Neural cell (in vitro differentiated cells): Measurements from ENCODE around the gene NGEF. TPM values are rescaled to one million over a fixed set of nuclear protein-coding genes. Genes with fewer than 3 reads are reported as not detected.

ENCODE experiments used
- H2AFZ ChIP-seq: fragments of 200-600, 300-800 bp; sonication (generic), shearing (Covaris generic); 2 replicates; pipeline ENCODE4 v1.6.0; 2014; ENCODE audit warnings: low read depth, mild to moderate bottlenecking, antibody characterized with exemption, low read length, moderate library complexity
- H3F3A ChIP-seq: fragments of 200-600 bp; shearing (Covaris generic); 2 replicates; pipeline ENCODE4 v1.6.1; 2016; ENCODE audit warnings: mild to moderate bottlenecking, moderate library complexity, mixed read lengths, antibody characterized with exemption, low read length; ENCODE audit not compliant: insufficient read depth, poor library complexity, severe bottlenecking
- H3K27ac ChIP-seq: fragments of 200-600, 300-800 bp; sonication (generic), shearing (Covaris generic); 2 replicates; pipeline ENCODE4 v1.5.1; 2014; ENCODE audit warnings: mild to moderate bottlenecking, low read length, moderate library complexity
- H3K27me3 ChIP-seq: fragments of 300-800, 200-600 bp; sonication (generic), shearing (Covaris generic); 2 replicates; pipeline ENCODE4 v1.6.0; 2014; ENCODE audit warnings: mild to moderate bottlenecking, low read depth, low read length, moderate library complexity; ENCODE audit not compliant: insufficient read depth
- H3K36me3 ChIP-seq: fragments of 300-800, 200-600 bp; sonication (generic), shearing (Covaris generic); 2 replicates; pipeline ENCODE4 v1.5.1; 2014; ENCODE audit warnings: mild to moderate bottlenecking, antibody characterized with exemption, low read length, moderate library complexity; ENCODE audit not compliant: insufficient read depth
- H3K4me2 ChIP-seq: fragments of 300-800, 200-600 bp; sonication (generic), shearing (Covaris generic); 2 replicates; pipeline ENCODE4 v1.6.0; 2014; ENCODE audit warnings: mild to moderate bottlenecking, low read length
- H3K4me3 ChIP-seq: fragments of 300-800, 200-600 bp; sonication (generic), shearing (Covaris generic); 2 replicates; pipeline ENCODE4 v1.5.1; 2014; ENCODE audit warnings: mild to moderate bottlenecking, low read length, moderate library complexity
- H3K79me2 ChIP-seq: fragments of 200-600 bp; shearing (Covaris generic); replicated peaks from 2 replicates; pipeline ENCODE4 v1.6.0; 2014; ENCODE audit warnings: mild to moderate bottlenecking, low read length, moderate library complexity; ENCODE audit not compliant: insufficient read depth
- H3K9ac ChIP-seq: fragments of 300-800, 200-600 bp; sonication (generic), shearing (Covaris generic); 2 replicates; pipeline ENCODE4 v1.6.1; 2016; ENCODE audit warnings: mild to moderate bottlenecking, low read length, mixed read lengths
- H3K9me2 ChIP-seq: fragments of 200-600 bp; shearing (Covaris generic); 2 replicates; pipeline ENCODE4 v1.6.1; 2016; ENCODE audit warnings: mild to moderate bottlenecking, low read length, mixed read lengths; ENCODE audit not compliant: insufficient read depth
- H3K9me3 ChIP-seq: fragments of 200-600, 300-800 bp; sonication (generic), shearing (Covaris generic); 2 replicates; pipeline ENCODE4 v1.6.1; 2016; ENCODE audit warnings: mild to moderate bottlenecking, mixed run types, low read length, moderate library complexity, mixed read lengths
- H4K20me1 ChIP-seq: fragments of 200-600 bp; shearing (Covaris generic); 2 replicates; pipeline ENCODE4 v1.6.1; 2016; ENCODE audit warnings: mild to moderate bottlenecking, mixed run types; ENCODE audit not compliant: insufficient read depth
- CTCF ChIP-seq: fragments of 450-650 bp; IDR thresholded peaks from 2 replicates; pipeline ENCODE4 v1.5.1; 2014; ENCODE audit warnings: antibody characterized with exemption, mild to moderate bottlenecking, moderate library complexity; ENCODE audit not compliant: poor library complexity, severe bottlenecking
- EP300 ChIP-seq: fragments of 450-650 bp; conservative IDR thresholded peaks from 2 replicates; pipeline ENCODE4 v1.6.1; 2014; ENCODE audit warnings: antibody characterized with exemption, mild to moderate bottlenecking, moderate library complexity; ENCODE audit not compliant: poor library complexity, severe bottlenecking
- EZH2 ChIP-seq: fragments of 200-600, 300-800 bp; shearing (Covaris generic), sonication (generic); IDR thresholded peaks from 2 replicates; pipeline ENCODE4 v1.6.1; 2014; ENCODE audit warnings: antibody characterized with exemption, low read length, borderline replicate concordance, mild to moderate bottlenecking; ENCODE audit not compliant: insufficient read depth, poor library complexity, severe bottlenecking
- MXI1 ChIP-seq: fragments of 450-650 bp; conservative IDR thresholded peaks from 2 replicates; pipeline ENCODE4 v1.6.1; 2014; ENCODE audit warnings: antibody characterized with exemption, mild to moderate bottlenecking; ENCODE audit not compliant: poor library complexity, severe bottlenecking
- POLR2AphosphoS5 ChIP-seq: IDR thresholded peaks from 2 replicates; pipeline ENCODE4 v1.6.1; 2012
- RAD21 ChIP-seq: fragments of 450-650 bp; conservative IDR thresholded peaks from 2 replicates; pipeline ENCODE4 v1.6.1; 2014; ENCODE audit warnings: antibody characterized with exemption, mild to moderate bottlenecking, moderate library complexity
- REST ChIP-seq: IDR thresholded peaks from 2 replicates; pipeline ENCODE4 v1.6.1; 2012; ENCODE audit warnings: borderline replicate concordance
- SMC3 ChIP-seq: fragments of 450-650 bp; conservative IDR thresholded peaks from 2 replicates; pipeline ENCODE4 v1.6.1; 2014; ENCODE audit warnings: antibody characterized with exemption, mild to moderate bottlenecking, moderate library complexity; ENCODE audit not compliant: poor library complexity
- TAF1 ChIP-seq: IDR thresholded peaks from 2 replicates; pipeline ENCODE4 v1.6.1; 2012; ENCODE audit warnings: low read depth
- polyA plus RNA-seq: library from polyadenylated mRNA; depleted of rRNA; stranded (reverse); fragments of >200 nt; gene quantifications from 2 replicates; pipeline ENCODE4 v1.2.3, GENCODE V29; 2014

The NGEF gene
- polyA plus RNA-seq, 1 donor from 2014 or later: 5.2 TPM

- Histone ChIP-seq H3K9me2 (no peaks in the 10 kb centered on the region), H3F3A (no peaks in the 10 kb centered on the region), H2AFZ (no peak overlapping the region), H3K4me3 (no peak overlapping the region), H3K4me2 (no peak overlapping the region), H3K79me2 (no peaks in the 10 kb centered on the region), H3K27ac (no peak overlapping the region), H4K20me1 (no peaks in the 10 kb centered on the region), H3K9ac (no peak overlapping the region), H3K36me3 (no peaks in the 10 kb centered on the region), H3K27me3 (no peaks in the 10 kb centered on the region), H3K9me3 (no peaks in the 10 kb centered on the region)
- TF ChIP-seq EZH2 (no peak), CTCF (no peak), POLR2AphosphoS5 (no peak), TAF1 (no peak)
Measured at GRCh38 chr2:233010569-233011267, 2.3 kb downstream of the NGEF start.

GRCh38 chr2:233009661-233010060 is 3.4 kb downstream of the NGEF start:
- Histone ChIP-seq H3K9me2 (no peaks in the 10 kb centered on the region), H3F3A (no peaks in the 10 kb centered on the region), H3K4me3 (no peak overlapping the region), H3K9me3 (no peaks in the 10 kb centered on the region), H2AFZ (no peak overlapping the region), H3K79me2 (no peaks in the 10 kb centered on the region), H3K27me3 (no peaks in the 10 kb centered on the region), H4K20me1 (no peaks in the 10 kb centered on the region), H3K4me2 (no peak overlapping the region), H3K9ac (no peak overlapping the region), H3K36me3 (no peaks in the 10 kb centered on the region), H3K27ac (no peak overlapping the region)
- TF ChIP-seq TAF1: no peak
- no peak for TF ChIP-seq REST
- TF ChIP-seq POLR2AphosphoS5: no peak

- no peak overlapping the region for H3K27ac ChIP-seq
- H3F3A ChIP-seq: no peaks in the 10 kb centered on the region
- H3K4me2 ChIP-seq: no peak overlapping the region
- H2AFZ ChIP-seq: no peak overlapping the region
- H3K4me3 ChIP-seq: no peak overlapping the region
- H3K36me3 ChIP-seq: no peaks in the 10 kb centered on the region
- no peak overlapping the region for H3K9ac ChIP-seq
- no peaks in the 10 kb centered on the region for H3K9me3 ChIP-seq
- H4K20me1 ChIP-seq: no peaks in the 10 kb centered on the region
- H3K27me3 ChIP-seq: no peaks in the 10 kb centered on the region
- H3K9me2 ChIP-seq: no peaks in the 10 kb centered on the region
- TF ChIP-seq RAD21: no peak
- no peak for TF ChIP-seq TAF1
- no peak for TF ChIP-seq REST
- TF ChIP-seq MXI1: no peak
- TF ChIP-seq EP300: no peak
- TF ChIP-seq EZH2: no peak
- no peak for TF ChIP-seq POLR2AphosphoS5
- no peak for TF ChIP-seq SMC3
- TF ChIP-seq CTCF: no peak
- H3K79me2 ChIP-seq: no peaks in the 10 kb centered on the region
Measured at GRCh38 chr2:233007739-233008138, 5.3 kb downstream of the NGEF start.
